ENCODE results near the gene PGM5. TPM values are rescaled to one million over a fixed set of nuclear protein-coding genes. Genes with fewer than 3 reads are reported as not detected.

The PGM5 gene
- total RNA-seq, 1 experiment from 2014 or later: 0.13 TPM

DNA sequence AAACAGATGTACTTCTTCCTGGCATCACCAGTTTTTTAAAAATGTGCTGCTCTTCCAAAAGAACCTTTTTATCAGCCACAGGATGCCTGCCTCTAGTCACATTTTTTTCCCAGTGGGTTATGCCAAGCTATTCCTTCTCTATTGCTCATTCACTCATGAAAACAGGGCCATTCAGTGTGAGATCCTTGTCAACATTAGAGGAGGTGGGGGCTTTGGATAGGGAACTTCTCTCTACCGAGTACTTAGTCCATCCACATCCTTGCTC, 181.1 kb downstream of the PGM5 start (continued):
- TF ChIP-seq, protein P1, sequence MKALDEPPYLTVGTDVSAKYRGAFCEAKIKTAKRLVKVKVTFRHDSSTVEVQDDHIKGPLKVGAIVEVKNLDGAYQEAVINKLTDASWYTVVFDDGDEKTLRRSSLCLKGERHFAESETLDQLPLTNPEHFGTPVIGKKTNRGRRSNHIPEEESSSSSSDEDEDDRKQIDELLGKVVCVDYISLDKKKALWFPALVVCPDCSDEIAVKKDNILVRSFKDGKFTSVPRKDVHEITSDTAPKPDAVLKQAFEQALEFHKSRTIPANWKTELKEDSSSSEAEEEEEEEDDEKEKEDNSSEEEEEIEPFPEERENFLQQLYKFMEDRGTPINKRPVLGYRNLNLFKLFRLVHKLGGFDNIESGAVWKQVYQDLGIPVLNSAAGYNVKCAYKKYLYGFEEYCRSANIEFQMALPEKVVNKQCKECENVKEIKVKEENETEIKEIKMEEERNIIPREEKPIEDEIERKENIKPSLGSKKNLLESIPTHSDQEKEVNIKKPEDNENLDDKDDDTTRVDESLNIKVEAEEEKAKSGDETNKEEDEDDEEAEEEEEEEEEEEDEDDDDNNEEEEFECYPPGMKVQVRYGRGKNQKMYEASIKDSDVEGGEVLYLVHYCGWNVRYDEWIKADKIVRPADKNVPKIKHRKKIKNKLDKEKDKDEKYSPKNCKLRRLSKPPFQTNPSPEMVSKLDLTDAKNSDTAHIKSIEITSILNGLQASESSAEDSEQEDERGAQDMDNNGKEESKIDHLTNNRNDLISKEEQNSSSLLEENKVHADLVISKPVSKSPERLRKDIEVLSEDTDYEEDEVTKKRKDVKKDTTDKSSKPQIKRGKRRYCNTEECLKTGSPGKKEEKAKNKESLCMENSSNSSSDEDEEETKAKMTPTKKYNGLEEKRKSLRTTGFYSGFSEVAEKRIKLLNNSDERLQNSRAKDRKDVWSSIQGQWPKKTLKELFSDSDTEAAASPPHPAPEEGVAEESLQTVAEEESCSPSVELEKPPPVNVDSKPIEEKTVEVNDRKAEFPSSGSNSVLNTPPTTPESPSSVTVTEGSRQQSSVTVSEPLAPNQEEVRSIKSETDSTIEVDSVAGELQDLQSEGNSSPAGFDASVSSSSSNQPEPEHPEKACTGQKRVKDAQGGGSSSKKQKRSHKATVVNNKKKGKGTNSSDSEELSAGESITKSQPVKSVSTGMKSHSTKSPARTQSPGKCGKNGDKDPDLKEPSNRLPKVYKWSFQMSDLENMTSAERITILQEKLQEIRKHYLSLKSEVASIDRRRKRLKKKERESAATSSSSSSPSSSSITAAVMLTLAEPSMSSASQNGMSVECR (CRISPR knock-in tag; IDR thresholded peaks at IDR 0.05; ENCODE audit: borderline replicate concordance): no peak
- TF ChIP-seq, protein P2, sequence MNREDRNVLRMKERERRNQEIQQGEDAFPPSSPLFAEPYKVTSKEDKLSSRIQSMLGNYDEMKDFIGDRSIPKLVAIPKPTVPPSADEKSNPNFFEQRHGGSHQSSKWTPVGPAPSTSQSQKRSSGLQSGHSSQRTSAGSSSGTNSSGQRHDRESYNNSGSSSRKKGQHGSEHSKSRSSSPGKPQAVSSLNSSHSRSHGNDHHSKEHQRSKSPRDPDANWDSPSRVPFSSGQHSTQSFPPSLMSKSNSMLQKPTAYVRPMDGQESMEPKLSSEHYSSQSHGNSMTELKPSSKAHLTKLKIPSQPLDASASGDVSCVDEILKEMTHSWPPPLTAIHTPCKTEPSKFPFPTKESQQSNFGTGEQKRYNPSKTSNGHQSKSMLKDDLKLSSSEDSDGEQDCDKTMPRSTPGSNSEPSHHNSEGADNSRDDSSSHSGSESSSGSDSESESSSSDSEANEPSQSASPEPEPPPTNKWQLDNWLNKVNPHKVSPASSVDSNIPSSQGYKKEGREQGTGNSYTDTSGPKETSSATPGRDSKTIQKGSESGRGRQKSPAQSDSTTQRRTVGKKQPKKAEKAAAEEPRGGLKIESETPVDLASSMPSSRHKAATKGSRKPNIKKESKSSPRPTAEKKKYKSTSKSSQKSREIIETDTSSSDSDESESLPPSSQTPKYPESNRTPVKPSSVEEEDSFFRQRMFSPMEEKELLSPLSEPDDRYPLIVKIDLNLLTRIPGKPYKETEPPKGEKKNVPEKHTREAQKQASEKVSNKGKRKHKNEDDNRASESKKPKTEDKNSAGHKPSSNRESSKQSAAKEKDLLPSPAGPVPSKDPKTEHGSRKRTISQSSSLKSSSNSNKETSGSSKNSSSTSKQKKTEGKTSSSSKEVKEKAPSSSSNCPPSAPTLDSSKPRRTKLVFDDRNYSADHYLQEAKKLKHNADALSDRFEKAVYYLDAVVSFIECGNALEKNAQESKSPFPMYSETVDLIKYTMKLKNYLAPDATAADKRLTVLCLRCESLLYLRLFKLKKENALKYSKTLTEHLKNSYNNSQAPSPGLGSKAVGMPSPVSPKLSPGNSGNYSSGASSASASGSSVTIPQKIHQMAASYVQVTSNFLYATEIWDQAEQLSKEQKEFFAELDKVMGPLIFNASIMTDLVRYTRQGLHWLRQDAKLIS (CRISPR knock-in tag; IDR thresholded peaks at IDR 0.05; ENCODE audit: borderline replicate concordance): no peak

DNA sequence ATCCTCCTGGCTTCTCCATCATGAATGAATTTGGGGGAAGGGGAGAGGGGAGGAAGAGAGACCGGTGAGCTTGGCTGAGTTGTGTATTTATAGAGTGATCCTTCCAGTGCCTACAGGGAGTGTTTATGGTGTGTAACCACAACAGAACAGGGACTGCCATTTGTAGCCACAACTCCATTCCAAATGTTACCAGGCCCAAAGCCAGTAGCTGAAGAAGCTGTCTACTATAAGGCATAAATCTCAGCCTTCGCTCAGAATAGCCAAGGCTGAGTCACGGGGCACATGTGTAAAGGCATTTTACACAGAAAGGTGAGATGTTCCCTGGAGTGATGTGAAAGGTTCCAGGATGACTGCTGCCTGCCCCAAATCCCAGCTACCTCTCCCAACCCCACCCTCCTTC, 181.8 kb downstream of the PGM5 start:
- ChIA-PET POLR2A (no interaction called here), CTCF (interaction anchor here (1.1 to 3.1 kb wide), 2 partner anchors 23 to 30 kb away, joined by 3 to 17 read pairs; no protein-coding TSS in a partner anchor)
- ATAC-seq (no peak), DNase-seq (ENCODE audit: low spot score) (no peak)
- Mint-ChIP-seq H3K4me1 (no peaks in the 10 kb centered on the region), H3K9me3 (no peaks in the 10 kb centered on the region), H3K27me3 (ENCODE audit: low read depth) (peaks cover 63% of the 10 kb centered on the region), H3K36me3 (no peaks in the 10 kb centered on the region), H3K4me3 (no peak overlapping the region), H3K27ac (no peak overlapping the region)
- TF ChIP-seq JUN (CRISPR knock-in tag; IDR thresholded peaks at IDR 0.05) (no peak), ZNF396 (CRISPR knock-in tag; IDR thresholded peaks at IDR 0.05; ENCODE audit: borderline replicate concordance) (no peak), SMAD4 (CRISPR knock-in tag; IDR thresholded peaks at IDR 0.05) (no peak), SOX15 (CRISPR knock-in tag; IDR thresholded peaks at IDR 0.05) (no peak)
- TF ChIP-seq, protein P3, sequence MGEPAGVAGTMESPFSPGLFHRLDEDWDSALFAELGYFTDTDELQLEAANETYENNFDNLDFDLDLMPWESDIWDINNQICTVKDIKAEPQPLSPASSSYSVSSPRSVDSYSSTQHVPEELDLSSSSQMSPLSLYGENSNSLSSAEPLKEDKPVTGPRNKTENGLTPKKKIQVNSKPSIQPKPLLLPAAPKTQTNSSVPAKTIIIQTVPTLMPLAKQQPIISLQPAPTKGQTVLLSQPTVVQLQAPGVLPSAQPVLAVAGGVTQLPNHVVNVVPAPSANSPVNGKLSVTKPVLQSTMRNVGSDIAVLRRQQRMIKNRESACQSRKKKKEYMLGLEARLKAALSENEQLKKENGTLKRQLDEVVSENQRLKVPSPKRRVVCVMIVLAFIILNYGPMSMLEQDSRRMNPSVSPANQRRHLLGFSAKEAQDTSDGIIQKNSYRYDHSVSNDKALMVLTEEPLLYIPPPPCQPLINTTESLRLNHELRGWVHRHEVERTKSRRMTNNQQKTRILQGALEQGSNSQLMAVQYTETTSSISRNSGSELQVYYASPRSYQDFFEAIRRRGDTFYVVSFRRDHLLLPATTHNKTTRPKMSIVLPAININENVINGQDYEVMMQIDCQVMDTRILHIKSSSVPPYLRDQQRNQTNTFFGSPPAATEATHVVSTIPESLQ (CRISPR knock-in tag; IDR thresholded peaks at IDR 0.05): no peak

DNA sequence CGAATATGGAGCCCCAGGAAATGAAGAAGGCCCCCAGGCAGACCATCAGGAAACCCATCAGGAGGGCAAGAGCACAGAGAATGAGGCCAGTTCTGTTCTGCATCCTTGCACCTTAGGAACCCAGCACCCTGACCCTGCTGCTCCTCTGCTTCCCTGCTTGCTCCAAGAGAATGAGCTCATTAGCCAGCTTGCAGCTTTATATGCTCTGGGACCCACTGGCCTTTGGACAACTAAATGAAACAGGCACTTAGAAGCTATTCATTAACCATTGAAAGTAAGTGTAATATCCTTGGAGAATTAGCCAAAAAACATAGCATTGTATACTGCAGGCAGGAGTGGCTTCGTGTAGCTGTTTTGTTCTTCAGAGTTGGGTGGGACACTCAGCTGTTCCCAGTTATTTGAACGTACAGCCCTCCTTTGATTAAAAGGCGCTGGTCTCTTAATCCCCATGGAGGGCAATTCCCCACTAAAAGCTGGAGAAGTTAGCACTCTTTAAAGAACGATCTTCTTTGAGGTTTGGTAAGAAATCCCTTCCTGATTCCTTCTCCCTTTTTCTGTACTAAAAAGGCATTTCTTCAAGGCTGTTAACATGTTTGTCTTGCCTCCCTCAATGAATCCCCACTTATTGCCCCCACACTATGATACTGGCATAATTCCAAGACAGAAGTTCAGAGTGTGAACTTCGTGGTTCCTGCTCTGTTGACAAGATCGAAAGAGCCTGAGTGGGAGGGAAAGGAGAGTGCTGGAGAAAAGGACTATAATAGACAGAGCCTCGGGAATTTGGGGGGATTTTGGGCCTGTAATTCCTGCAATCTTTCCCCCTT, 184.5 kb downstream of the PGM5 start, which contains the start of gene TMEM252:
TMEM252 (minus strand) TSS at position 172 of the 824 bp plus-strand sequence; CDS start at position 103, 69 bp downstream.
- ChIA-PET CTCF (interaction anchor here (1.0 to 2.0 kb wide), 6 partner anchors 11 to 123 kb away, joined by 3 to 6 read pairs (median 4); no protein-coding TSS in a partner anchor), POLR2A (no interaction called here)
- Mint-ChIP-seq H3K27me3 (ENCODE audit: low read depth) (peaks cover 39% of the 10 kb centered on the region), H3K9me3 (no peaks in the 10 kb centered on the region), H3K4me3 (no peak within 1 kb of the TSS), H3K27ac (no peak within 1 kb of the TSS), H3K36me3 (no peaks in the 10 kb centered on the region), H3K4me1 (no peaks in the 10 kb centered on the region)
- DNase-seq (ENCODE audit: low spot score) (no peak), ATAC-seq (no peak)
- no peak for TF ChIP-seq TEAD1 (CRISPR knock-in tag; IDR thresholded peaks at IDR 0.05)
- TF ChIP-seq, protein P4, sequence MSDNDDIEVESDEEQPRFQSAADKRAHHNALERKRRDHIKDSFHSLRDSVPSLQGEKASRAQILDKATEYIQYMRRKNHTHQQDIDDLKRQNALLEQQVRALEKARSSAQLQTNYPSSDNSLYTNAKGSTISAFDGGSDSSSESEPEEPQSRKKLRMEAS (CRISPR knock-in tag; IDR thresholded peaks at IDR 0.05): no peak
- TF ChIP-seq, protein P5, sequence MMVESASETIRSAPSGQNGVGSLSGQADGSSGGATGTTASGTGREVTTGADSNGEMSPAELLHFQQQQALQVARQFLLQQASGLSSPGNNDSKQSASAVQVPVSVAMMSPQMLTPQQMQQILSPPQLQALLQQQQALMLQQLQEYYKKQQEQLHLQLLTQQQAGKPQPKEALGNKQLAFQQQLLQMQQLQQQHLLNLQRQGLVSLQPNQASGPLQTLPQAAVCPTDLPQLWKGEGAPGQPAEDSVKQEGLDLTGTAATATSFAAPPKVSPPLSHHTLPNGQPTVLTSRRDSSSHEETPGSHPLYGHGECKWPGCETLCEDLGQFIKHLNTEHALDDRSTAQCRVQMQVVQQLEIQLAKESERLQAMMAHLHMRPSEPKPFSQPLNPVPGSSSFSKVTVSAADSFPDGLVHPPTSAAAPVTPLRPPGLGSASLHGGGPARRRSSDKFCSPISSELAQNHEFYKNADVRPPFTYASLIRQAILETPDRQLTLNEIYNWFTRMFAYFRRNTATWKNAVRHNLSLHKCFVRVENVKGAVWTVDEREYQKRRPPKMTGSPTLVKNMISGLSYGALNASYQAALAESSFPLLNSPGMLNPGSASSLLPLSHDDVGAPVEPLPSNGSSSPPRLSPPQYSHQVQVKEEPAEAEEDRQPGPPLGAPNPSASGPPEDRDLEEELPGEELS (CRISPR knock-in tag; IDR thresholded peaks at IDR 0.05): no peak
- no peak for TF ChIP-seq JUN (CRISPR knock-in tag; IDR thresholded peaks at IDR 0.05)
- no peak for TF ChIP-seq ZNF396 (CRISPR knock-in tag; IDR thresholded peaks at IDR 0.05; ENCODE audit: borderline replicate concordance)
- TF ChIP-seq ELF4 (CRISPR knock-in tag; IDR thresholded peaks at IDR 0.05; ENCODE audit: low read depth): no peak
